Activated CD4-positive, alpha-beta T cell treated with anti-CD3 and anti-CD28 coated beads, Interleukin-2, amount 10 ng/mL, durations not matched to agents 24 days and 14 days (primary cell): ENCODE results near the gene BICRA. TPM values are rescaled to one million over a fixed set of nuclear protein-coding genes. Genes with fewer than 3 reads are reported as not detected.
"Not testable (repeated sequence)": the region's sequence is repeated elsewhere in the genome, so short reads cannot be mapped to it uniquely, and the experiment has no call there.

Source experiments
- DNase-seq: peaks from one replicate; pipeline ENCODE4 v3.0.0; 2022
- H3K27ac Mint-ChIP-seq: one replicate; pipeline ENCODE4 v1.8.0; 2022; ENCODE audit warnings: mild to moderate bottlenecking, mixed read lengths
- H3K27me3 Mint-ChIP-seq: one replicate; pipeline ENCODE4 v1.8.0; 2022; ENCODE audit warnings: mixed read lengths
- H3K36me3 Mint-ChIP-seq: one replicate; pipeline ENCODE4 v1.8.0; 2022; ENCODE audit warnings: low read depth, mild to moderate bottlenecking, mixed read lengths
- H3K4me1 Mint-ChIP-seq: one replicate; pipeline ENCODE4 v1.8.0; 2021; ENCODE audit warnings: mixed read lengths
- H3K4me3 Mint-ChIP-seq: one replicate; pipeline ENCODE4 v1.8.0; 2022; ENCODE audit warnings: mild to moderate bottlenecking, moderate library complexity, mixed read lengths
- H3K9me3 Mint-ChIP-seq: one replicate; pipeline ENCODE4 v1.8.0; 2021; ENCODE audit warnings: mixed read lengths
- intact Hi-C: fragments of 100-400 bp; cut with micrococcal nuclease; formaldehyde crosslinking; loops from one replicate; pipeline ENCODE4 v1.15.1; 2023
- total RNA-seq: library from RNA; stranded (reverse); gene quantifications from 2 replicates; pipeline ENCODE4 v1.2.3, GENCODE V29; 2022

The BICRA gene
- total RNA-seq, 1 donor from 2014 or later, result 11.9 TPM

GRCh38 chr19:47650700-47651099, 41.8 kb downstream of the BICRA start:
- peaks cover 7% of the 10 kb centered on the region for H3K4me1 Mint-ChIP-seq
- H3K9me3 Mint-ChIP-seq, result no peaks in the 10 kb centered on the region
- H3K36me3 Mint-ChIP-seq, result peaks cover 17% of the 10 kb centered on the region
- H3K4me3 Mint-ChIP-seq, result no peak overlapping the region
- intact Hi-C loops, result no loop called here
- no peaks in the 10 kb centered on the region for H3K27me3 Mint-ChIP-seq
- no peak for DNase-seq
- H3K27ac Mint-ChIP-seq, result no peak overlapping the region

- H3K4me1 Mint-ChIP-seq, result peaks cover 7% of the 10 kb centered on the region
- no peaks in the 10 kb centered on the region for H3K9me3 Mint-ChIP-seq
- intact Hi-C loops, result no loop called here
- peaks cover 14% of the 10 kb centered on the region for H3K36me3 Mint-ChIP-seq
- DNase-seq, result no peak
- H3K27ac Mint-ChIP-seq, result no peak overlapping the region
- no peak overlapping the region for H3K4me3 Mint-ChIP-seq
- no peaks in the 10 kb centered on the region for H3K27me3 Mint-ChIP-seq
Measured at GRCh38 chr19:47651132-47651531, 42.2 kb downstream of the BICRA start.

- Mint-ChIP-seq H3K4me1 (peaks cover 7% of the 10 kb centered on the region), H3K4me3 (no peak overlapping the region), H3K9me3 (no peaks in the 10 kb centered on the region), H3K27me3 (no peaks in the 10 kb centered on the region), H3K27ac (no peak overlapping the region), H3K36me3 (peaks cover 11% of the 10 kb centered on the region)
- no peak for DNase-seq
- intact Hi-C loops, result no loop called here
Measured at GRCh38 chr19:47651691-47652090, 42.8 kb downstream of the BICRA start.

- H3K36me3 Mint-ChIP-seq, result peaks cover 6% of the 10 kb centered on the region
- no peaks in the 10 kb centered on the region for H3K9me3 Mint-ChIP-seq
- peaks cover 7% of the 10 kb centered on the region for H3K4me1 Mint-ChIP-seq
- no peak overlapping the region for H3K27ac Mint-ChIP-seq
- H3K27me3 Mint-ChIP-seq, result no peaks in the 10 kb centered on the region
- no peak overlapping the region for H3K4me3 Mint-ChIP-seq
- intact Hi-C loops, result no loop called here
- DNase-seq, result no peak
Measured at GRCh38 chr19:47652285-47652684, 43.4 kb downstream of the BICRA start.

- peaks cover 3% of the 10 kb centered on the region for H3K4me1 Mint-ChIP-seq
- no peaks in the 10 kb centered on the region for H3K27me3 Mint-ChIP-seq
- intact Hi-C loops, result no loop called here
- H3K36me3 Mint-ChIP-seq, result no peaks in the 10 kb centered on the region
- no peaks in the 10 kb centered on the region for H3K9me3 Mint-ChIP-seq
- no peak overlapping the region for H3K27ac Mint-ChIP-seq
- H3K4me3 Mint-ChIP-seq, result no peak overlapping the region
- no peak for DNase-seq
Measured at GRCh38 chr19:47653856-47654255, 44.9 kb downstream of the BICRA start.

- no peaks in the 10 kb centered on the region for H3K36me3 Mint-ChIP-seq
- DNase-seq, result no peak
- H3K27me3 Mint-ChIP-seq, result no peaks in the 10 kb centered on the region
- no peaks in the 10 kb centered on the region for H3K9me3 Mint-ChIP-seq
- intact Hi-C loops, result no loop called here
- H3K4me3 Mint-ChIP-seq, result no peak overlapping the region
- H3K27ac Mint-ChIP-seq, result no peak overlapping the region
- peaks cover 2% of the 10 kb centered on the region for H3K4me1 Mint-ChIP-seq
Measured at GRCh38 chr19:47657719-47658118, 48.8 kb downstream of the BICRA start.

GRCh38 chr19:47658431-47659348, 49.8 kb downstream of the BICRA start:
- no peak for DNase-seq
- Mint-ChIP-seq H3K27ac (no peak overlapping the region), H3K27me3 (no peaks in the 10 kb centered on the region), H3K4me3 (no peak overlapping the region), H3K9me3 (no peaks in the 10 kb centered on the region), H3K4me1 (peaks cover 2% of the 10 kb centered on the region), H3K36me3 (no peaks in the 10 kb centered on the region)
- intact Hi-C loops, result no loop called here

GRCh38 chr19:47660435-47660832, 51.5 kb downstream of the BICRA start:
- Mint-ChIP-seq H3K27me3 (no peaks in the 10 kb centered on the region), H3K27ac (no peak overlapping the region), H3K4me3 (no peak overlapping the region), H3K4me1 (peaks cover 2% of the 10 kb centered on the region), H3K9me3 (no peaks in the 10 kb centered on the region), H3K36me3 (no peaks in the 10 kb centered on the region)
- intact Hi-C loops, result no loop called here
- no peak for DNase-seq

GRCh38 chr19:47661161-47661560, 52.2 kb downstream of the BICRA start:
- Mint-ChIP-seq H3K36me3 (no peaks in the 10 kb centered on the region), H3K27ac (no peak overlapping the region), H3K27me3 (no peaks in the 10 kb centered on the region), H3K4me3 (no peak overlapping the region), H3K4me1 (peaks cover 2% of the 10 kb centered on the region), H3K9me3 (no peaks in the 10 kb centered on the region)
- no peak for DNase-seq
- intact Hi-C loops, result no loop called here

GRCh38 chr19:47661611-47662010, 52.7 kb downstream of the BICRA start:
- no peaks in the 10 kb centered on the region for H3K27me3 Mint-ChIP-seq
- DNase-seq, result no peak
- H3K4me1 Mint-ChIP-seq, result peaks cover 2% of the 10 kb centered on the region
- H3K4me3 Mint-ChIP-seq, result no peak overlapping the region
- no peaks in the 10 kb centered on the region for H3K36me3 Mint-ChIP-seq
- H3K27ac Mint-ChIP-seq, result peak overlapping the region; percentile 37
- no peaks in the 10 kb centered on the region for H3K9me3 Mint-ChIP-seq
- intact Hi-C loops, result no loop called here

- Mint-ChIP-seq H3K4me1 (no peaks in the 10 kb centered on the region), H3K4me3 (no peak overlapping the region), H3K36me3 (no peaks in the 10 kb centered on the region), H3K27ac (no peak overlapping the region), H3K9me3 (no peaks in the 10 kb centered on the region), H3K27me3 (no peaks in the 10 kb centered on the region)
- intact Hi-C loops, result no loop called here
- DNase-seq, result no peak
Measured at GRCh38 chr19:47663435-47663910, 54.5 kb downstream of the BICRA start.

GRCh38 chr19:47663911-47664771, 55.2 kb downstream of the BICRA start:
- intact Hi-C loops, result no loop called here
- Mint-ChIP-seq H3K36me3 (no peaks in the 10 kb centered on the region), H3K27me3 (no peaks in the 10 kb centered on the region), H3K9me3 (no peaks in the 10 kb centered on the region), H3K27ac (no peak overlapping the region), H3K4me1 (no peaks in the 10 kb centered on the region), H3K4me3 (no peak overlapping the region)
- DNase-seq, result no peak

- not testable (repeated sequence) for H3K27ac Mint-ChIP-seq, H3K4me1 Mint-ChIP-seq
- peaks cover 14% of the 10 kb centered on the region for H3K36me3 Mint-ChIP-seq
Measured at GRCh38 chr19:47668556-47668955, 59.6 kb downstream of the BICRA start.

GRCh38 chr19:47670736-47671135, 61.8 kb downstream of the BICRA start:
- H3K27me3 Mint-ChIP-seq, result no peaks in the 10 kb centered on the region
- no peak overlapping the region for H3K4me3 Mint-ChIP-seq
- H3K9me3 Mint-ChIP-seq, result no peaks in the 10 kb centered on the region
- H3K36me3 Mint-ChIP-seq, result peaks cover 20% of the 10 kb centered on the region
- DNase-seq, result no peak
- intact Hi-C loops, result no loop called here
- H3K4me1 Mint-ChIP-seq, result peaks cover 3% of the 10 kb centered on the region
- no peak overlapping the region for H3K27ac Mint-ChIP-seq

More at GRCh38 chr19:47668556-47668955, 59.6 kb downstream of the BICRA start:
- H3K27me3 Mint-ChIP-seq, DNase-seq, intact Hi-C loops, H3K9me3 Mint-ChIP-seq, H3K4me3 Mint-ChIP-seq: not testable (repeated sequence)
